Peyer's patch (tissue), 4 donors: ENCODE results near the gene HABP4. TPM values are rescaled to one million over a fixed set of nuclear protein-coding genes. Genes with fewer than 3 reads are reported as not detected.

Experiments used
- DNase-seq, 3 donors: peaks; one replicate each; pipeline ENCODE4 v3.0.0-alpha.2; 2017 to 2019
- H3K27ac ChIP-seq, 4 donors: fragments of 200-600 bp; sonication (generic); one replicate each; pipeline ENCODE4 v1.5.1; 2016 to 2019
- H3K27me3 ChIP-seq, 2 donors: fragments of 200-600 bp; sonication (generic); one replicate each; pipeline ENCODE4 v1.5.1; 2019
- H3K36me3 ChIP-seq, 3 donors: fragments of 200-600 bp; sonication (generic); one replicate each; pipeline ENCODE4 v1.5.1; 2016 to 2019
- H3K4me1 ChIP-seq, 4 donors: fragments of 200-600 bp; sonication (generic); one replicate each; pipeline ENCODE4 v1.5.1; 2016 to 2019
- H3K4me3 ChIP-seq, 4 donors: fragments of 200-600 bp; sonication (generic); 1 replicate in 3 of 4; 2 replicates in 1 of 4; pipeline ENCODE4 v1.5.1; 2016 to 2019; ENCODE audit warnings: mild to moderate bottlenecking in 1 of 4
- H3K9me3 ChIP-seq, 4 donors: fragments of 200-600 bp; sonication (generic); one replicate each; pipeline ENCODE4 v1.5.1; 2016 to 2019; ENCODE audit warnings: mild to moderate bottlenecking in 1 of 4
- CTCF ChIP-seq, 6 experiments: fragments of 450-650 bp in 4 of 6; fragments of 200-600 bp in 2 of 6; sonication (generic) in 1 of 6; IDR thresholded peaks; one replicate each; pipeline ENCODE4 v1.5.1; 2017 to 2019; ENCODE audit warnings: antibody characterized with exemption in 6 of 6, mild to moderate bottlenecking in 3 of 6, moderate library complexity in 1 of 6
- POLR2A ChIP-seq, 2 donors: fragments of 450-650 bp; IDR thresholded peaks; one replicate each; pipeline ENCODE4 v1.5.1; 2017; ENCODE audit warnings: antibody characterized with exemption in 2 of 2, mild to moderate bottlenecking in 2 of 2, moderate library complexity in 2 of 2
- total RNA-seq, 4 donors: library from RNA; depleted of rRNA; stranded (reverse); fragments of >200 nt; gene quantifications; one replicate each; pipeline ENCODE4 v1.1.0, GENCODE V29; 2016

HABP4 gene
- total RNA-seq, 4 donors from 2014 or later = 3.2 to 19.8 (median 5.1) TPM

- DNase-seq = peak; percentile 76 to 90 (median 89)
- Histone ChIP-seq H3K9me3 (no peaks in the 10 kb centered on the region), H3K36me3 (no peaks in the 10 kb centered on the region), H3K4me3 (peak overlapping the region; percentile 74 to 93 (median 81)), H3K27ac (peak overlapping the region; percentile 97 to 100 (median 98)), H3K4me1 (peaks cover 0 to 29% (median 9%) of the 10 kb centered on the region in 4 donors), H3K27me3 (no peaks in the 10 kb centered on the region)
- TF ChIP-seq POLR2A (IDR thresholded peaks at IDR 0.05) = peak; percentile 78 to 82
- TF ChIP-seq CTCF (IDR thresholded peaks at IDR 0.05) = peak in 1 of 6 experiments; percentile 34
Measured at GRCh38 chr9:96418920-96419690, 30.9 kb upstream of the HABP4 start.

- TF ChIP-seq POLR2A (IDR thresholded peaks at IDR 0.05) = no peak
- no peak for TF ChIP-seq CTCF (IDR thresholded peaks at IDR 0.05)
- peaks cover 0 to 29% (median 4%) of the 10 kb centered on the region in 4 donors for H3K4me1 ChIP-seq
- no peaks in the 10 kb centered on the region for H3K36me3 ChIP-seq
- H3K9me3 ChIP-seq = no peaks in the 10 kb centered on the region
- H3K4me3 ChIP-seq = peak overlapping the region; percentile 74 to 93 (median 81)
- no peak for DNase-seq
- no peaks in the 10 kb centered on the region for H3K27me3 ChIP-seq
- peak overlapping the region; percentile 97 to 100 (median 98) for H3K27ac ChIP-seq
Measured at GRCh38 chr9:96419691-96419969, 30.3 kb upstream of the HABP4 start.

GRCh38 chr9:96420468-96421219 is 29.3 kb upstream of the HABP4 start:
- Histone ChIP-seq H3K9me3 (no peaks in the 10 kb centered on the region), H3K4me1 (peaks cover 0 to 29% (median 4%) of the 10 kb centered on the region in 4 donors), H3K4me3 (no peak overlapping the region), H3K27ac (peak overlapping the region in 3 of 4 donors; percentile 50 to 100 (median 98)), H3K27me3 (no peaks in the 10 kb centered on the region), H3K36me3 (no peaks in the 10 kb centered on the region)
- TF ChIP-seq POLR2A (IDR thresholded peaks at IDR 0.05) = no peak
- no peak for TF ChIP-seq CTCF (IDR thresholded peaks at IDR 0.05)
- DNase-seq = peak in 1 of 3 donors; percentile 69

GRCh38 chr9:96423322-96423984 is 26.5 kb upstream of the HABP4 start:
- Histone ChIP-seq H3K9me3 (no peaks in the 10 kb centered on the region), H3K4me1 (peaks cover 0 to 20% (median 0%) of the 10 kb centered on the region in 4 donors), H3K27ac (no peak overlapping the region), H3K36me3 (no peaks in the 10 kb centered on the region), H3K27me3 (no peaks in the 10 kb centered on the region), H3K4me3 (no peak overlapping the region)
- TF ChIP-seq CTCF (IDR thresholded peaks at IDR 0.05) = no peak
- TF ChIP-seq POLR2A (IDR thresholded peaks at IDR 0.05) = no peak
- DNase-seq = no peak

- peaks cover 0 to 20% (median 0%) of the 10 kb centered on the region in 4 donors for H3K4me1 ChIP-seq
- H3K36me3 ChIP-seq = no peaks in the 10 kb centered on the region
- H3K27me3 ChIP-seq = no peaks in the 10 kb centered on the region
- no peaks in the 10 kb centered on the region for H3K9me3 ChIP-seq
- no peak overlapping the region for H3K4me3 ChIP-seq
- H3K27ac ChIP-seq = no peak overlapping the region
- TF ChIP-seq CTCF (IDR thresholded peaks at IDR 0.05) = no peak
- no peak for TF ChIP-seq POLR2A (IDR thresholded peaks at IDR 0.05)
- DNase-seq = no peak
Measured at GRCh38 chr9:96423985-96424336, 26.0 kb upstream of the HABP4 start.
